Transverse colon (tissue), 4 donors: ENCODE data around the gene SLC25A13. TPM values are rescaled to one million over a fixed set of nuclear protein-coding genes. Genes with fewer than 3 reads are reported as not detected.

Experiments used
- DNase-seq: peaks from one replicate; pipeline ENCODE4 v3.0.0-alpha.2; 2019
- H3K27ac ChIP-seq, 4 donors: fragments of 200-600 bp; sonication (generic); 2 replicates each; pipeline ENCODE4 v1.5.1; 2016 to 2018; ENCODE audit warnings: inconsistent platforms in 4 of 4
- H3K27me3 ChIP-seq: fragments of 200-600 bp; sonication (generic); 2 replicates; pipeline ENCODE4 v1.5.1; 2017; ENCODE audit warnings: inconsistent platforms
- H3K36me3 ChIP-seq, 4 donors: fragments of 200-600 bp; sonication (generic); 2 replicates each; pipeline ENCODE4 v1.5.1; 2017 to 2019; ENCODE audit warnings: inconsistent platforms in 4 of 4
- H3K4me1 ChIP-seq, 4 donors: fragments of 200-600 bp; sonication (generic); 2 replicates each; pipeline ENCODE4 v1.5.1; 2017 to 2020; ENCODE audit warnings: inconsistent platforms in 4 of 4
- H3K4me3 ChIP-seq, 4 donors: fragments of 200-600 bp; sonication (generic); 1 replicate in 1 of 4; 2 replicates in 3 of 4; pipeline versions ENCODE4 v1.5.1 to v1.6.1; 2017 to 2019; ENCODE audit warnings: inconsistent platforms in 4 of 4
- H3K9me3 ChIP-seq, 2 donors: fragments of 200-600 bp; sonication (generic); 2 replicates each; pipeline ENCODE4 v1.5.1; 2017 to 2019; ENCODE audit warnings: inconsistent platforms in 2 of 2
- CTCF ChIP-seq, 5 experiments: fragments of 200-600 bp in 3 of 5; fragments of 450-650 bp in 2 of 5; sonication (generic) in 3 of 5; IDR thresholded peaks; 1 replicate in 2 of 5; 2 replicates in 3 of 5; pipeline ENCODE4 v1.5.1; 2016 to 2017; ENCODE audit warnings: antibody characterized with exemption in 5 of 5, inconsistent platforms in 3 of 5, mild to moderate bottlenecking in 2 of 5, moderate library complexity in 1 of 5
- EP300 ChIP-seq: sonication (generic); formaldehyde crosslinking; IDR thresholded peaks from one replicate; pipeline ENCODE4 v1.6.1; 2017; ENCODE audit warnings: antibody characterized with exemption, low read depth
- POLR2A ChIP-seq: fragments of 450-650 bp; IDR thresholded peaks from one replicate; pipeline ENCODE4 v1.6.1; 2016; ENCODE audit warnings: antibody characterized with exemption, mild to moderate bottlenecking, moderate library complexity
- POLR2AphosphoS5 ChIP-seq, 3 donors: sonication (generic); formaldehyde crosslinking; IDR thresholded peaks; one replicate each; pipeline ENCODE4 v1.6.1; 2016; ENCODE audit warnings: antibody characterized with exemption in 3 of 3
- WGBS, 2 donors: methylation state at CpG; one replicate each; pipeline ENCODE4 v1.1.5; 2018; ENCODE audit warnings: low coverage in 1 of 2; 5-methylcytosine and 5-hydroxymethylcytosine counted together
- in situ Hi-C, 4 donors: fragments of 200-750 bp; cut with MboI; loops; one replicate each; pipeline versions ENCODE4 v1.15.0 to v1.15.1; 2017; ENCODE audit warnings: low sequenced_read_pairs in 3 of 4, low pct_ligation_motif_present in 1 of 4, low pct_unique_long_range_greater_than_20kb in 1 of 4
- intact Hi-C: fragments of 100-400 bp; cut with DNase I; formaldehyde crosslinking; loops from one replicate; pipeline ENCODE4 v1.15.1; 2023; ENCODE audit warnings: low total_unique reads
- total RNA-seq, 4 donors: library from RNA; depleted of rRNA; stranded (reverse); fragments of >200 nt; gene quantifications; one replicate each; pipeline ENCODE4 v1.1.0, GENCODE V29; 2016

Gene SLC25A13
- total RNA-seq, 4 donors from 2014 or later = 7.8 to 68.9 (median 59.6) TPM

- Histone ChIP-seq H3K9me3 (no peaks in the 10 kb centered on the region), H3K27me3 (no peaks in the 10 kb centered on the region), H3K4me1 (no peaks in the 10 kb centered on the region), H3K36me3 (no peaks in the 10 kb centered on the region), H3K27ac (no peak overlapping the region), H3K4me3 (no peak overlapping the region)
- in situ Hi-C loops (no loop called here), intact Hi-C loops (no loop called here)
- TF ChIP-seq EP300 = no peak
- TF ChIP-seq CTCF (IDR thresholded peaks at IDR 0.05) = no peak
- no peak for TF ChIP-seq POLR2AphosphoS5 (IDR thresholded peaks at IDR 0.05)
- TF ChIP-seq POLR2A = no peak
- DNase-seq = no peak
- 84 to 88% methylated on average over 3 of the region's 3 CpGs for WGBS, 2 donors
Observed at GRCh38 chr7:96246919-96247318, 75.0 kb downstream of the SLC25A13 start.

GRCh38 chr7:96244992-96245292, 77.0 kb downstream of the SLC25A13 start:
- Histone ChIP-seq H3K9me3 (no peaks in the 10 kb centered on the region), H3K27me3 (no peaks in the 10 kb centered on the region), H3K27ac (no peak overlapping the region), H3K36me3 (no peaks in the 10 kb centered on the region), H3K4me1 (no peaks in the 10 kb centered on the region), H3K4me3 (no peak overlapping the region)
- in situ Hi-C loops (no loop called here), intact Hi-C loops (no loop called here)
- no peak for TF ChIP-seq POLR2AphosphoS5 (IDR thresholded peaks at IDR 0.05)
- TF ChIP-seq CTCF (IDR thresholded peaks at IDR 0.05) = no peak
- no peak for TF ChIP-seq EP300
- TF ChIP-seq POLR2A = no peak
- 92 to 97% methylated on average over 1 to 2 of the region's 2 CpGs for WGBS, 2 donors
- DNase-seq = no peak

- no peak for DNase-seq
Observed at GRCh38 chr7:96244244-96244991, 77.5 kb downstream of the SLC25A13 start.

GRCh38 chr7:96243241-96243640, 78.7 kb downstream of the SLC25A13 start:
- in situ Hi-C loops = no loop called here
- no peak for DNase-seq
- Histone ChIP-seq H3K36me3 (no peaks in the 10 kb centered on the region), H3K27me3 (no peaks in the 10 kb centered on the region), H3K4me1 (no peaks in the 10 kb centered on the region), H3K4me3 (no peak overlapping the region), H3K27ac (no peak overlapping the region), H3K9me3 (no peaks in the 10 kb centered on the region)
- TF ChIP-seq CTCF (IDR thresholded peaks at IDR 0.05) = no peak
- TF ChIP-seq POLR2A = no peak
- no peak for TF ChIP-seq POLR2AphosphoS5 (IDR thresholded peaks at IDR 0.05)
- TF ChIP-seq EP300 = no peak
- 98 to 100% methylated on average over 1 to 2 of the region's 2 CpGs for WGBS, 2 donors
- intact Hi-C loops = no loop called here

More at GRCh38 chr7:96244244-96244991, 77.5 kb downstream of the SLC25A13 start:
- TF ChIP-seq POLR2AphosphoS5 (IDR thresholded peaks at IDR 0.05) = no peak
- no peak for TF ChIP-seq EP300
- TF ChIP-seq POLR2A = no peak
- TF ChIP-seq CTCF (IDR thresholded peaks at IDR 0.05) = no peak
- Histone ChIP-seq H3K36me3 (no peaks in the 10 kb centered on the region), H3K27me3 (no peaks in the 10 kb centered on the region), H3K4me3 (no peak overlapping the region), H3K27ac (no peak overlapping the region), H3K9me3 (no peaks in the 10 kb centered on the region), H3K4me1 (no peaks in the 10 kb centered on the region)
- in situ Hi-C loops = no loop called here
- intact Hi-C loops = no loop called here
- 84 to 87% methylated on average over 5 to 6 of the region's 6 CpGs for WGBS, 2 donors
